B cell (primary cell): Measurements from ENCODE around the gene LIPM. TPM values are rescaled to one million over a fixed set of nuclear protein-coding genes. Genes with fewer than 3 reads are reported as not detected.

Experiments
- ATAC-seq: fragments of 200-7000 bp; cut with Tn5 transposase; one replicate; pipeline ENCODE4 v1.10.0; 2021; ENCODE audit warnings: low read depth, mild to moderate bottlenecking, moderate number of reproducible peaks, moderate library complexity
- CTCF ChIA-PET: fragments of 350-600 bp; sonication (Branson Sonifier 250); formaldehyde crosslinking; loops from one replicate; lab custom pipeline; 2021; ENCODE audit warnings: antibody characterized with exemption, inconsistent platforms; lab: Charles Lee
- POLR2A ChIA-PET: fragments of 350-600 bp; sonication (Branson Sonifier 250); formaldehyde crosslinking; loops from one replicate; lab custom pipeline; 2021; ENCODE audit warnings: antibody characterized with exemption; lab: Charles Lee
- DNase-seq: peaks from one replicate; pipeline ENCODE4 v3.0.0; 2013
- H2AFZ ChIP-seq: 2 replicates; pipeline ENCODE4 v1.6.1; 2012; ENCODE audit warnings: mild to moderate bottlenecking, low read depth, low read length; ENCODE audit not compliant: insufficient read depth, poor library complexity, severe bottlenecking
- H3K27ac ChIP-seq, 2 donors: 1 replicate in 1 of 2; 2 replicates in 1 of 2; pipeline ENCODE4 v1.5.1; 2012 to 2013; ENCODE audit warnings: low read length in 2 of 2, mild to moderate bottlenecking in 2 of 2, moderate library complexity in 1 of 2
- H3K27me3 ChIP-seq, 4 experiments: fragments of 200-600 bp in 1 of 4; sonication (generic) in 1 of 4; replicated peaks in 1 of 4; 1 replicate in 2 of 4; 2 replicates in 2 of 4; pipeline versions ENCODE4 v1.6.1 to v1.7.0; 2013 to 2016; ENCODE audit warnings: low read length in 3 of 4, mild to moderate bottlenecking in 2 of 4, mixed read lengths in 1 of 4, moderate library complexity in 1 of 4; ENCODE audit not compliant: insufficient read depth in 4 of 4, control insufficient read depth in 3 of 4; ENCODE audit errors: control extremely low read depth in 1 of 4
- H3K36me3 ChIP-seq, 2 experiments: replicated peaks in 1 of 2; 1 replicate in 1 of 2; 2 replicates in 1 of 2; pipeline versions ENCODE4 v1.6.1 to v1.7.1; 2013; ENCODE audit warnings: low read length in 1 of 2; ENCODE audit not compliant: insufficient read depth in 2 of 2, control insufficient read depth in 1 of 2; ENCODE audit errors: control extremely low read depth in 1 of 2, extremely low read depth in 1 of 2
- H3K4me1 ChIP-seq, 2 donors: fragments of 200-600 bp in 1 of 2; sonication (generic) in 1 of 2; 1 replicate in 1 of 2; 2 replicates in 1 of 2; pipeline versions ENCODE4 v1.5.1 to v1.6.1; 2013 to 2017; ENCODE audit warnings: low read length in 2 of 2; ENCODE audit not compliant: control insufficient read depth in 2 of 2, insufficient read depth in 2 of 2
- H3K4me2 ChIP-seq: replicated peaks from 2 replicates; pipeline ENCODE3; 2012; ENCODE audit warnings: mild to moderate bottlenecking, low read depth, low read length; ENCODE audit not compliant: poor library complexity, severe bottlenecking
- H3K4me3 ChIP-seq, 5 experiments: fragments of 200-600 bp in 1 of 5; sonication (generic) in 1 of 5; 1 replicate in 3 of 5; 2 replicates in 2 of 5; pipeline versions ENCODE4 v1.5.1 to v1.7.0; 2011 to 2016; ENCODE audit warnings: low read length in 4 of 5, mild to moderate bottlenecking in 4 of 5, low read depth in 2 of 5, control low read depth in 1 of 5, moderate library complexity in 1 of 5; ENCODE audit not compliant: insufficient read depth in 1 of 5; ENCODE audit errors: control extremely low read depth in 1 of 5, extremely low read depth in 1 of 5
- H3K79me2 ChIP-seq: fragments of 200-600 bp; sonication (generic); one replicate; pipeline ENCODE4 v1.6.0; 2016; ENCODE audit warnings: low read length; ENCODE audit not compliant: control insufficient read depth, insufficient read depth
- H3K9ac ChIP-seq: fragments of 200-600 bp; sonication (generic); 2 replicates; pipeline ENCODE4 v1.6.1; 2017; ENCODE audit warnings: mild to moderate bottlenecking, low read length, moderate library complexity
- H3K9me3 ChIP-seq, 3 donors: one replicate each; pipeline versions ENCODE4 v1.6.1 to v1.7.1; 2013; ENCODE audit warnings: low read length in 2 of 3; ENCODE audit not compliant: control insufficient read depth in 2 of 3, insufficient read depth in 1 of 3; ENCODE audit errors: control extremely low read depth in 1 of 3
- H4K20me1 ChIP-seq: 2 replicates; pipeline ENCODE4 v1.6.0; 2012; ENCODE audit warnings: mild to moderate bottlenecking, low read length; ENCODE audit not compliant: insufficient read depth, control insufficient read depth, poor library complexity, severe bottlenecking
- H3K27ac Mint-ChIP-seq: one replicate; pipeline ENCODE4 v1.8.0; 2021; ENCODE audit warnings: mixed read lengths
- H3K27me3 Mint-ChIP-seq: one replicate; pipeline ENCODE4 v1.8.0; 2021; ENCODE audit warnings: mixed read lengths
- H3K4me1 Mint-ChIP-seq: one replicate; pipeline ENCODE4 v1.8.0; 2021; ENCODE audit warnings: mixed read lengths
- H3K4me3 Mint-ChIP-seq: one replicate; pipeline ENCODE4 v1.8.0; 2021; ENCODE audit warnings: mixed read lengths
- H3K9me3 Mint-ChIP-seq: one replicate; pipeline ENCODE4 v1.8.0; 2022; ENCODE audit warnings: mixed read lengths; ENCODE audit not compliant: insufficient read depth
- EZH2 ChIP-seq: IDR thresholded peaks from 2 replicates; pipeline ENCODE4 v1.6.1; 2012; ENCODE audit warnings: borderline replicate concordance, low read depth, mild to moderate bottlenecking, moderate library complexity, low read length; ENCODE audit not compliant: insufficient read depth, poor library complexity, severe bottlenecking
- WGBS: methylation state at CpG from one replicate; pipeline ENCODE4 v1.1.5; 2013; ENCODE audit warnings: missing lambda C conversion rate; ENCODE audit not compliant: insufficient coverage; 5-methylcytosine and 5-hydroxymethylcytosine counted together
- intact Hi-C: fragments of 100-400 bp; cut with micrococcal nuclease; formaldehyde crosslinking; loops from one replicate; pipeline ENCODE4 v1.10.0; 2022
- polyA plus RNA-seq: library from polyadenylated mRNA; depleted of rRNA; stranded (reverse); fragments of >200 nt; gene quantifications from 2 replicates; pipeline ENCODE4 v1.2.3, GENCODE V29; 2012
- total RNA-seq, 2 donors: library from RNA; stranded (reverse); fragments of 120-200 nt in 1 of 2; gene quantifications; 1 replicate in 1 of 2; 2 replicates in 1 of 2; pipeline versions ENCODE4 v1.2.3 to v1.2.4, GENCODE V29; 2013 to 2022
- TF ChIP-seq, protein P1 (sequence below): fragments of 200-600 bp; IDR thresholded peaks from one replicate; pipeline ENCODE4 v1.8.0; 2022; ENCODE audit warnings: antibody characterized with exemption, mild to moderate bottlenecking

The LIPM gene
- total and polyA plus RNA-seq, 2 donors (not counting 1 experiment from before 2014, with no cell fraction given) = not detected

- no CpG with 5 or more reads among the region's 1 CpG for WGBS
- intact Hi-C loops = no loop called here
- no peaks in the 10 kb centered on the region for H3K27me3 ChIP-seq
- Mint-ChIP-seq H3K27me3 (no peaks in the 10 kb centered on the region), H3K4me3 (no peak overlapping the region), H3K27ac (no peak overlapping the region), H3K9me3 (no peaks in the 10 kb centered on the region), H3K4me1 (no peaks in the 10 kb centered on the region)
- no peaks in the 10 kb centered on the region for H3K4me1 ChIP-seq
- no peak overlapping the region for H3K9ac ChIP-seq
- CTCF ChIA-PET = interaction anchor here (1.6 to 2.6 kb wide), 2 partner anchors 25 to 72 kb away, joined by 5 to 11 read pairs; no protein-coding TSS in a partner anchor
- no peaks in the 10 kb centered on the region for H3K36me3 ChIP-seq
- H2AFZ ChIP-seq = no peak overlapping the region
- no peaks in the 10 kb centered on the region for H3K79me2 ChIP-seq
- POLR2A ChIA-PET = no interaction called here
- no peak for TF ChIP-seq EZH2
- TF ChIP-seq, protein P1, sequence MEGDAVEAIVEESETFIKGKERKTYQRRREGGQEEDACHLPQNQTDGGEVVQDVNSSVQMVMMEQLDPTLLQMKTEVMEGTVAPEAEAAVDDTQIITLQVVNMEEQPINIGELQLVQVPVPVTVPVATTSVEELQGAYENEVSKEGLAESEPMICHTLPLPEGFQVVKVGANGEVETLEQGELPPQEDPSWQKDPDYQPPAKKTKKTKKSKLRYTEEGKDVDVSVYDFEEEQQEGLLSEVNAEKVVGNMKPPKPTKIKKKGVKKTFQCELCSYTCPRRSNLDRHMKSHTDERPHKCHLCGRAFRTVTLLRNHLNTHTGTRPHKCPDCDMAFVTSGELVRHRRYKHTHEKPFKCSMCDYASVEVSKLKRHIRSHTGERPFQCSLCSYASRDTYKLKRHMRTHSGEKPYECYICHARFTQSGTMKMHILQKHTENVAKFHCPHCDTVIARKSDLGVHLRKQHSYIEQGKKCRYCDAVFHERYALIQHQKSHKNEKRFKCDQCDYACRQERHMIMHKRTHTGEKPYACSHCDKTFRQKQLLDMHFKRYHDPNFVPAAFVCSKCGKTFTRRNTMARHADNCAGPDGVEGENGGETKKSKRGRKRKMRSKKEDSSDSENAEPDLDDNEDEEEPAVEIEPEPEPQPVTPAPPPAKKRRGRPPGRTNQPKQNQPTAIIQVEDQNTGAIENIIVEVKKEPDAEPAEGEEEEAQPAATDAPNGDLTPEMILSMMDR = no peak
- H3K4me3 ChIP-seq = no peak overlapping the region
- no peak for DNase-seq
- H4K20me1 ChIP-seq = no peaks in the 10 kb centered on the region
- no peak overlapping the region for H3K27ac ChIP-seq
- H3K9me3 ChIP-seq = no peaks in the 10 kb centered on the region
- H3K4me2 ChIP-seq = no peak overlapping the region
- no peak for ATAC-seq
These were observed 58.5 kb downstream of the LIPM start for GRCh38 chr10:88861036-88861435.

- Mint-ChIP-seq H3K4me3 (no peak overlapping the region), H3K9me3 (no peaks in the 10 kb centered on the region), H3K27ac (no peak overlapping the region), H3K4me1 (peaks cover 3% of the 10 kb centered on the region), H3K27me3 (no peaks in the 10 kb centered on the region)
- POLR2A ChIA-PET = no interaction called here
- Histone ChIP-seq H3K79me2 (no peaks in the 10 kb centered on the region), H3K9me3 (no peaks in the 10 kb centered on the region), H3K27ac (no peak overlapping the region), H3K4me3 (no peak overlapping the region), H3K4me2 (no peak overlapping the region), H4K20me1 (no peaks in the 10 kb centered on the region), H3K36me3 (no peaks in the 10 kb centered on the region), H3K27me3 (no peaks in the 10 kb centered on the region), H2AFZ (no peak overlapping the region), H3K9ac (no peak overlapping the region), H3K4me1 (no peaks in the 10 kb centered on the region)
- WGBS = 100% methylated on average over 2 of the region's 4 CpGs
- TF ChIP-seq EZH2 = no peak
- TF ChIP-seq, protein P1 = no peak
- intact Hi-C loops = no loop called here
- CTCF ChIA-PET = interaction anchor here (1.4 to 3.0 kb wide), 3 partner anchors 29 to 71 kb away, joined by 4 to 14 read pairs (median 8); no protein-coding TSS in a partner anchor
- no peak for DNase-seq
- no peak for ATAC-seq
These were observed 62.8 kb downstream of the LIPM start for GRCh38 chr10:88865281-88865876.
